Upper lobe of left lung (tissue), 6 donors: ENCODE data around the gene ATG9B. TPM values are rescaled to one million over a fixed set of nuclear protein-coding genes. Genes with fewer than 3 reads are reported as not detected.

Experiments
- ATAC-seq, 2 donors: fragments of 200-7000 bp; cut with Tn5 transposase; one replicate each; pipeline ENCODE4 v1.9.1; 2022; ENCODE audit warnings: mild to moderate bottlenecking in 2 of 2, moderate library complexity in 2 of 2; ENCODE audit not compliant: low FRiP score in 2 of 2
- DNase-seq, 2 donors: peaks; one replicate each; pipeline ENCODE4 v3.0.0-alpha.2; 2019 to 2020
- H3K27ac ChIP-seq, 4 donors: fragments of 200-600 bp; sonication (generic); one replicate each; pipeline ENCODE4 v1.5.1; 2016 to 2019
- H3K27me3 ChIP-seq, 4 donors: fragments of 200-600 bp; sonication (generic); one replicate each; pipeline ENCODE4 v1.5.1; 2017 to 2019
- H3K36me3 ChIP-seq, 4 donors: fragments of 200-600 bp; sonication (generic); one replicate each; pipeline ENCODE4 v1.5.1; 2016 to 2019
- H3K4me1 ChIP-seq, 4 donors: fragments of 200-600 bp; sonication (generic); one replicate each; pipeline ENCODE4 v1.5.1; 2018 to 2019
- H3K4me3 ChIP-seq, 4 donors: fragments of 200-600 bp; sonication (generic); one replicate each; pipeline ENCODE4 v1.5.1; 2017 to 2019; ENCODE audit warnings: mild to moderate bottlenecking in 2 of 4, moderate library complexity in 1 of 4
- H3K9me3 ChIP-seq, 4 donors: fragments of 200-600 bp; sonication (generic); one replicate each; pipeline ENCODE4 v1.5.1; 2018 to 2019
- CTCF ChIP-seq, 6 experiments: fragments of 450-650 bp in 4 of 6; fragments of 200-600 bp in 2 of 6; sonication (generic) in 2 of 6; IDR thresholded peaks; one replicate each; pipeline ENCODE4 v1.5.1; 2016 to 2019; ENCODE audit warnings: antibody characterized with exemption in 6 of 6
- EP300 ChIP-seq, 4 donors: sonication (generic); formaldehyde crosslinking; IDR thresholded peaks; one replicate each; pipeline ENCODE4 v1.5.1; 2017; ENCODE audit warnings: antibody characterized with exemption in 4 of 4, control low read depth in 2 of 4
- POLR2A ChIP-seq, 4 donors: fragments of 450-650 bp; IDR thresholded peaks; one replicate each; pipeline ENCODE4 v1.5.1; 2016 to 2017; ENCODE audit warnings: antibody characterized with exemption in 4 of 4, mild to moderate bottlenecking in 2 of 4
- POLR2AphosphoS5 ChIP-seq, 2 donors: sonication (generic); formaldehyde crosslinking; IDR thresholded peaks; one replicate each; pipeline ENCODE4 v1.5.1; 2017; ENCODE audit warnings: antibody characterized with exemption in 2 of 2
- WGBS, 2 donors: methylation state at CpG; one replicate each; pipeline ENCODE4 v1.1.5; 2017 to 2018; 5-methylcytosine and 5-hydroxymethylcytosine counted together
- total RNA-seq, 6 donors: library from RNA; depleted of rRNA in 4 of 6; stranded (reverse); fragments of >200 nt in 4 of 6; gene quantifications; one replicate each; pipeline versions ENCODE4 v1.1.0 to v1.2.1, GENCODE V29; 2016 to 2021
- donor health status: DM: no; HTN: no; CAD: no; lungs with moderate emphysema.
- donor health status: DM: no; HTN: yes; CAD: no; lungs with severe emphysema.

ATG9B gene
- total RNA-seq, 6 donors from 2014 or later, result 0.46 to 5.2 (median 1.0) TPM

DNA sequence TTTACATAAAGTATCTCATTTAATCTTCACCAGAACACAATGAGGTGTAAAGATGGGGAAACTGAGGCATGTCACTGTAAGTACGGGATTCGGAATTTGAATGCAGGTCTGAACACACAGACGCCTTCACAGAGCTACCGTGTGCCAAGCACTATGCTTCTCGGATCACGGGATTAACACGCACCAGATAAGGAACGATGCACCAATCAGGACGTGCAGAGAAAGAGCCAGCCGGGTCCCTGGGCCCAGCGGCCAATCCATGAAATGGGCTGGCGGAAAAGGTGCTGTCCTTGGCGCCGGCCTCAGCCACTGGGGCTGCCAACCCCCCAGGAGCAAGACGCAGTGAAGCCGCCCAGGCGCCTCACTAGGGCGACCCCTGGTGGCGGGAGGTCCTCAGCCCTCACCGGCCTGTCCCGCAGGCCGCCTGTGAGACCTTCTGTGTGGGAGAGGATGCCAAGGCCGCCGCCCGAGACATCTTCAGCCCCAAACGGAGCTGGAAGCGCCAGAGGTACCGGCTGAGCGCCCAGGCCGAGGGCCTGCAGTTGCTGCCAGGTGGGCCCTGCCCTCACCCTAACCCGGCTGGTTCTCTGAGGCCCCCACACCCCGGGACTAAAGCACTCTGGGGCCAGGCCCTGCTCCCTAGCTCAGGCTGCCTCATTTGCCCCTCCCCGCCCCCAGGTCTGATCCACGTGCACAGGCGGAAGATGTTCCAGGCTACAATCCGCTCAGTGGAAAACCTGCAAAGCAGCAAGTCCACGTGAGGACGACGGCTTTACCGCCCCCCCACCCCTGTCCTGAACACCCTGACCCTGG is 15.6 kb downstream of the ATG9B start:
- TF ChIP-seq CTCF (IDR thresholded peaks at IDR 0.05) (peak; percentile 56 to 82 (median 76)), POLR2AphosphoS5 (IDR thresholded peaks at IDR 0.05) (no peak)
- ATAC-seq (peak; percentile 55 to 82), DNase-seq (peak; percentile 65 to 91)
- Histone ChIP-seq H3K4me1 (peaks cover 43 to 63% (median 51%) of the 10 kb centered on the region in 4 donors), H3K4me3 (peak overlapping the region in 3 of 4 donors; percentile 4 to 28 (median 25)), H3K27ac (peak overlapping the region in 2 of 4 donors; percentile 10 to 28), H3K27me3 (peaks cover 0 to 8% (median 1%) of the 10 kb centered on the region in 4 donors), H3K36me3 (peaks cover 0 to 7% (median 0%) of the 10 kb centered on the region in 4 donors), H3K9me3 (no peaks in the 10 kb centered on the region)
- 52 to 70% methylated on average over 25 to 32 of the region's 40 CpGs for whole genome bisulfite sequencing, 2 donors

DNA sequence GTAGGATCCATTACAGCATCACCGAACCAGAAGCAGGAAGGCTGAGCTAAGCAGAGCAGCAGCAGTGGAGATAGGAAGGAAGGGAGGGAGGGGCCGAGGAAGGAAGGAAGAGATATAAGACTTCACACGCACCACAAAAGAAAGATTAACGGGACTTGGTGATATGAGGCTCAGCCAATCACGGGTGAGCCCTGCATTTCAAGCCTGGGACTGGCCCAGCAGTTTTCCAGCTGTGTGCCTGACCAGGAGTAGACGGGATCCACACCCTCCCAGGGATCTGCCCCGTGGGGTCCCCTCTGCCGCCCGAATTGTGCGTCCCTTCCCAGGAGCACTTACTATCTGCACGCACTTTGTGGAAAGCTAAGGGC is 16.2 kb downstream of the ATG9B start:
- H3K9me3 ChIP-seq, result no peaks in the 10 kb centered on the region
- peak overlapping the region in 2 of 4 donors; percentile 10 to 28 for H3K27ac ChIP-seq
- TF ChIP-seq POLR2A (IDR thresholded peaks at IDR 0.05) (no peak), POLR2AphosphoS5 (IDR thresholded peaks at IDR 0.05) (peak in 1 of 2 donors; percentile 4)
- 40 to 43% methylated on average over 11 of the region's 11 CpGs for WGBS, 2 donors
- no peak for DNase-seq
- peaks cover 41 to 57% (median 46%) of the 10 kb centered on the region in 4 donors for H3K4me1 ChIP-seq
- peak in 1 of 2 donors; percentile 20 for ATAC-seq
- H3K36me3 ChIP-seq, result peaks cover 0 to 5% (median 0%) of the 10 kb centered on the region in 4 donors
- H3K4me3 ChIP-seq, result peak overlapping the region in 3 of 4 donors; percentile 4 to 28 (median 25)
- H3K27me3 ChIP-seq, result peaks cover 0 to 2% (median 0%) of the 10 kb centered on the region in 4 donors

DNA sequence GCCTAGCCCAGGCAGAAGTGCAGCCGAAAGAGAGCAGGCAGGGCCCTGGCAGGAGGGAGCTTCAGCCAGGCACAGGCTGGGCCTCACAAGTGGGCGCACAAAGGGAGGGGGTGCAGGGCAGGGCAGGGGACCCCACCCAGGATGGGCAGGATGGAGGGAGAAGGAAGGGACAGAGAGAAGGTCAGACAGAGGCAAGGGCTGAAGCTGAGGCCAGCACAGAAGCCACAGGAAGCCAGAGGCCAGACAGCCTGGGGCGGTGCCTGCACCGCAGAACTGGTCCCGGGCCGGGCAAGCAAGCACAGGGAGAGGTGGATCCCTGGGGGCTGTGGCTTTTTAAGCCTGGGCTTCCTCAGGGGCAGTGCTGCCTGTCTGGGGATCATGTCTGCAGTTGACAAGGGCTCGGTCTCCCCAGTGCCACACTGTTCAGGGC is 16.8 kb downstream of the ATG9B start:
- H3K9me3 ChIP-seq, result no peaks in the 10 kb centered on the region
- TF ChIP-seq CTCF (IDR thresholded peaks at IDR 0.05), result no peak
- no peak for TF ChIP-seq POLR2A (IDR thresholded peaks at IDR 0.05)
- TF ChIP-seq EP300 (IDR thresholded peaks at IDR 0.05), result no peak
- no peak for TF ChIP-seq POLR2AphosphoS5 (IDR thresholded peaks at IDR 0.05)
- no peak overlapping the region for H3K4me3 ChIP-seq
- no peaks in the 10 kb centered on the region for H3K27me3 ChIP-seq
- 61 to 64% methylated on average over 6 to 7 of the region's 7 CpGs for WGBS, 2 donors
- peaks cover 38 to 52% (median 43%) of the 10 kb centered on the region in 4 donors for H3K4me1 ChIP-seq
- DNase-seq (no peak), ATAC-seq (peak in 1 of 2 donors; percentile 42)
- peaks cover 0 to 5% (median 0%) of the 10 kb centered on the region in 4 donors for H3K36me3 ChIP-seq
- H3K27ac ChIP-seq, result peak overlapping the region in 2 of 4 donors; percentile 39 to 48

GRCh38 chr7:151006590-151007300 is 17.5 kb downstream of the ATG9B start:
- H3K4me1 ChIP-seq, result peaks cover 38 to 44% (median 41%) of the 10 kb centered on the region in 4 donors

More at GRCh38 chr7:151006590-151007300, 17.5 kb downstream of the ATG9B start:
- 80 to 92% methylated on average over 10 to 17 of the region's 23 CpGs for WGBS, 2 donors
- ATAC-seq (no peak), DNase-seq (no peak)
- no peak overlapping the region for H3K4me3 ChIP-seq
- TF ChIP-seq EP300 (IDR thresholded peaks at IDR 0.05) (no peak), CTCF (IDR thresholded peaks at IDR 0.05) (no peak), POLR2A (IDR thresholded peaks at IDR 0.05) (no peak), POLR2AphosphoS5 (IDR thresholded peaks at IDR 0.05) (no peak)
- H3K9me3 ChIP-seq, result no peaks in the 10 kb centered on the region
- no peaks in the 10 kb centered on the region for H3K27me3 ChIP-seq
- peaks cover 0 to 5% (median 0%) of the 10 kb centered on the region in 4 donors for H3K36me3 ChIP-seq
- H3K27ac ChIP-seq, result peak overlapping the region in 1 of 4 donors; percentile 48
